Keratinocyte (primary cell): Measurements from ENCODE around the gene SLC25A13. TPM values are rescaled to one million over a fixed set of nuclear protein-coding genes. Genes with fewer than 3 reads are reported as not detected.

ENCODE experiments used
- DNase-seq: peaks from one replicate; pipeline ENCODE4 v3.0.0-alpha.2; 2011; ENCODE audit warnings: low read depth, missing footprints, low spot score
- FAIRE-seq: peaks from 2 replicates; lab custom pipeline; 2011; peaks lifted over from hg19 to GRCh38; lab: Jason Lieb, UNC
- H2AFZ ChIP-seq: 2 replicates; pipeline ENCODE4 v1.6.0; 2012; ENCODE audit warnings: low read length, control low read depth, inconsistent platforms; ENCODE audit not compliant: control insufficient read depth
- H3K27ac ChIP-seq: 2 replicates; pipeline ENCODE4 v1.5.1; 2011; ENCODE audit warnings: low read length; ENCODE audit not compliant: control insufficient read depth, insufficient read depth
- H3K27me3 ChIP-seq: 3 replicates; pipeline ENCODE4 v1.6.0; 2011; ENCODE audit warnings: low read length; ENCODE audit not compliant: control insufficient read depth, insufficient read depth; ENCODE audit errors: extremely low read depth
- H3K36me3 ChIP-seq, 2 experiments: 2 replicates in 1 of 2; 3 replicates in 1 of 2; pipeline ENCODE4 v1.5.1; 2011; ENCODE audit warnings: low read length in 2 of 2, mild to moderate bottlenecking in 1 of 2; ENCODE audit not compliant: control insufficient read depth in 2 of 2, insufficient read depth in 2 of 2; ENCODE audit errors: extremely low read depth in 1 of 2
- H3K4me1 ChIP-seq: 3 replicates; pipeline ENCODE4 v1.5.1; 2011; ENCODE audit warnings: low read length; ENCODE audit not compliant: control insufficient read depth, insufficient read depth; ENCODE audit errors: extremely low read depth
- H3K4me2 ChIP-seq: 3 replicates; pipeline ENCODE4 v1.6.0; 2011; ENCODE audit warnings: low read depth, low read length; ENCODE audit not compliant: control insufficient read depth, insufficient read depth; ENCODE audit errors: extremely low read depth
- H3K4me3 ChIP-seq, 3 experiments: fragments of 200-600 bp in 1 of 3; sonication (generic) in 1 of 3; 2 replicates in 2 of 3; 3 replicates in 1 of 3; pipeline ENCODE4 v1.5.1; 2011 to 2016; ENCODE audit warnings: low read length in 3 of 3, mild to moderate bottlenecking in 3 of 3, control low read depth in 2 of 3, inconsistent platforms in 1 of 3, low read depth in 1 of 3, mixed read lengths in 1 of 3, mixed run types in 1 of 3, moderate library complexity in 1 of 3; ENCODE audit not compliant: control insufficient read depth in 2 of 3, insufficient read depth in 2 of 3; ENCODE audit errors: extremely low read depth in 1 of 3
- H3K79me2 ChIP-seq: 2 replicates; pipeline ENCODE4 v1.6.0; 2012; ENCODE audit warnings: low read length; ENCODE audit not compliant: control insufficient read depth, insufficient read depth
- H3K9ac ChIP-seq: 3 replicates; pipeline ENCODE4 v1.6.0; 2011; ENCODE audit warnings: low read length; ENCODE audit not compliant: control insufficient read depth, insufficient read depth; ENCODE audit errors: extremely low read depth
- H3K9me1 ChIP-seq: 3 replicates; pipeline ENCODE4 v1.6.0; 2011; ENCODE audit warnings: low read length; ENCODE audit not compliant: control insufficient read depth, insufficient read depth; ENCODE audit errors: extremely low read depth
- H3K9me3 ChIP-seq: 2 replicates; pipeline ENCODE4 v1.5.1; 2012; ENCODE audit warnings: low read depth, low read length; ENCODE audit not compliant: control insufficient read depth
- H4K20me1 ChIP-seq: 3 replicates; pipeline ENCODE4 v1.6.0; 2011; ENCODE audit warnings: low read length; ENCODE audit not compliant: control insufficient read depth, insufficient read depth; ENCODE audit errors: extremely low read depth
- CTCF ChIP-seq, 3 experiments: IDR thresholded peaks in 1 of 3; conservative IDR thresholded peaks in 1 of 3; optimal IDR thresholded peaks in 1 of 3; 2 replicates in 2 of 3; 3 replicates in 1 of 3; pipeline versions ENCODE3 to v1.5.1; 2011; ENCODE audit warnings: low read length in 3 of 3, mild to moderate bottlenecking in 3 of 3, moderate library complexity in 2 of 3, control low read depth in 1 of 3, inconsistent platforms in 1 of 3; ENCODE audit not compliant: insufficient read depth in 2 of 3; ENCODE audit errors: extremely low read depth in 1 of 3
- EZH2 ChIP-seq: IDR thresholded peaks from one replicate; pipeline ENCODE4 v1.6.1; 2012; ENCODE audit warnings: inconsistent platforms, mild to moderate bottlenecking, low read length, moderate library complexity
- dilution Hi-C: fragments of 300-500 bp; cut with MboI; formaldehyde crosslinking; loops from one replicate; pipeline ENCODE4 v1.7.0; 2020; ENCODE audit warnings: low sequenced_read_pairs; ENCODE audit not compliant: extremely low pct_ligation_motif_present
- polyA plus RNA-seq, 5 experiments: library from polyadenylated mRNA; depleted of rRNA in 3 of 5; stranded (reverse) in 3 of 5; stranded (forward) in 1 of 5; unstranded in 1 of 5; fragments of >200 nt; gene quantifications; 1 replicate in 1 of 5; 2 replicates in 3 of 5; 3 replicates in 1 of 5; pipeline versions ENCODE4 v1.2.1 to v1.2.3, GENCODE V29; 2011 to 2012; ENCODE audit warnings: missing spikeins in 2 of 5, low read depth in 1 of 5, low replicate concordance in 1 of 5

Gene SLC25A13
- polyA plus RNA-seq, 1 donor (not counting 4 experiments of a cell fraction or from before 2014, with no cell fraction given), result 29.4 TPM

- DNase-seq (no peak), FAIRE-seq (no peak)
- no peak overlapping the region for H3K9ac ChIP-seq
- H3K9me1 ChIP-seq, result no peaks in the 10 kb centered on the region
- no peaks in the 10 kb centered on the region for H4K20me1 ChIP-seq
- H3K9me3 ChIP-seq, result no peaks in the 10 kb centered on the region
- H3K4me1 ChIP-seq, result no peaks in the 10 kb centered on the region
- no peak overlapping the region for H3K4me2 ChIP-seq
- H3K79me2 ChIP-seq, result no peaks in the 10 kb centered on the region
- dilution Hi-C loops, result no loop called here
- H2AFZ ChIP-seq, result no peak overlapping the region
- no peak overlapping the region for H3K4me3 ChIP-seq
- H3K27me3 ChIP-seq, result no peaks in the 10 kb centered on the region
- H3K27ac ChIP-seq, result no peak overlapping the region
- no peaks in the 10 kb centered on the region for H3K36me3 ChIP-seq
- no peak for TF ChIP-seq EZH2
- no peak for TF ChIP-seq CTCF (optimal IDR thresholded peaks at IDR 0.05 in 1 of 3, IDR thresholded peaks at IDR 0.05 in 1 of 3, conservative IDR thresholded peaks at IDR 0.05 in 1 of 3; ENCODE audit: extremely low read depth in 1 of 3, insufficient read depth in 2 of 3, low read length in 3 of 3)
These were observed 34.1 kb upstream of the SLC25A13 start for GRCh38 chr7:96355990-96356506.

- no peak for FAIRE-seq
- no peak for DNase-seq
- no peaks in the 10 kb centered on the region for H3K36me3 ChIP-seq
- no peak overlapping the region for H3K9ac ChIP-seq
- H3K4me1 ChIP-seq, result peaks cover 3% of the 10 kb centered on the region
- H3K9me1 ChIP-seq, result no peaks in the 10 kb centered on the region
- no peak overlapping the region for H2AFZ ChIP-seq
- H3K27me3 ChIP-seq, result no peaks in the 10 kb centered on the region
- TF ChIP-seq EZH2 (no peak), CTCF (optimal IDR thresholded peaks at IDR 0.05 in 1 of 3, IDR thresholded peaks at IDR 0.05 in 1 of 3, conservative IDR thresholded peaks at IDR 0.05 in 1 of 3; ENCODE audit: extremely low read depth in 1 of 3, insufficient read depth in 2 of 3, low read length in 3 of 3) (no peak)
- no peak overlapping the region for H3K4me3 ChIP-seq
- H3K27ac ChIP-seq, result no peak overlapping the region
- dilution Hi-C loops, result no loop called here
- H3K4me2 ChIP-seq, result no peak overlapping the region
- no peaks in the 10 kb centered on the region for H3K9me3 ChIP-seq
- H4K20me1 ChIP-seq, result no peaks in the 10 kb centered on the region
- H3K79me2 ChIP-seq, result no peaks in the 10 kb centered on the region
These were observed 33.0 kb upstream of the SLC25A13 start for GRCh38 chr7:96354881-96355280.
